Mesothelial cell of epicardium (in vitro differentiated cells): ENCODE data around the gene DTNB. TPM values are rescaled to one million over a fixed set of nuclear protein-coding genes. Genes with fewer than 3 reads are reported as not detected.
A peak's percentile ranks its signal among the peaks of the same experiment; 100 is the strongest.

Experiments used
- DNase-seq, 2 experiments: peaks; one replicate each; pipeline ENCODE4 v3.0.0; 2021; ENCODE audit warnings: low spot score in 2 of 2; ENCODE audit not compliant: unreplicated experiment in 2 of 2
- H3K27ac Mint-ChIP-seq: 2 replicates; pipeline ENCODE4 v1.8.0; 2021; ENCODE audit warnings: mixed read lengths
- H3K27me3 Mint-ChIP-seq: 2 replicates; pipeline ENCODE4 v1.8.0; 2021; ENCODE audit warnings: low read depth, mixed read lengths
- H3K36me3 Mint-ChIP-seq: 2 replicates; pipeline ENCODE4 v1.8.0; 2021; ENCODE audit warnings: mixed read lengths
- H3K4me1 Mint-ChIP-seq: 2 replicates; pipeline ENCODE4 v1.8.0; 2021; ENCODE audit warnings: mixed read lengths
- H3K4me3 Mint-ChIP-seq: 2 replicates; pipeline ENCODE4 v1.8.0; 2021; ENCODE audit warnings: mild to moderate bottlenecking, moderate library complexity, mixed read lengths
- H3K9me3 Mint-ChIP-seq: 2 replicates; pipeline ENCODE4 v1.8.0; 2021; ENCODE audit warnings: mixed read lengths
- total RNA-seq: library from RNA; stranded (reverse); gene quantifications from 3 replicates; pipeline ENCODE4 v1.2.1, GENCODE V29; 2021
- TF ChIP-seq, protein P1 (sequence below): fragments of 200-600 bp; sonication (generic); IDR thresholded peaks from one replicate; pipeline ENCODE4 v1.5.0; 2021; ENCODE audit warnings: antibody characterized with exemption; ENCODE audit not compliant: unreplicated experiment

DTNB gene
- total RNA-seq, 1 donor from 2014 or later = 36.3 TPM

DNA sequence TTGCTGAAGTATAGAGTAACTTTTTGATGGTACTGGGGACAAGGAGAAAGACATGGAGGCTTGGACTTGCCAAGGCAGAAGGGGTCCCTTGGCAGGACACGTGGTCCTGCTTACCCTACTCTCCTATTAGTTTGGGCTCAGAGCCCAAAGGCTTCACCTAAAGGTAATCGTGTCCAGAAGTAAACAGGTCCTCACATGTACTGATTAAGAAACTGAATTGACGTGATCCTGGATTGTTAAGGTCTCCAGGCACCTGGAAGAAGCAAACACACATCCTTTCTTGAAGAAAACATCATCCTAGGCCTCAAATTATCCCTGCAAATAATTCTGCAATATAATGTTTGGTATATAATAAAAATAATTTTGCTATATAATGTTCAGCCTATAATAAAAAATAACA is 50.0 kb downstream of the DTNB start:
- Mint-ChIP-seq H3K36me3 (peaks cover 37% of the 10 kb centered on the region), H3K4me3 (no peak overlapping the region), H3K27me3 (no peaks in the 10 kb centered on the region), H3K4me1 (peaks cover 19% of the 10 kb centered on the region), H3K27ac (no peak overlapping the region), H3K9me3 (no peaks in the 10 kb centered on the region)
- DNase-seq = no peak
- TF ChIP-seq, protein P1, sequence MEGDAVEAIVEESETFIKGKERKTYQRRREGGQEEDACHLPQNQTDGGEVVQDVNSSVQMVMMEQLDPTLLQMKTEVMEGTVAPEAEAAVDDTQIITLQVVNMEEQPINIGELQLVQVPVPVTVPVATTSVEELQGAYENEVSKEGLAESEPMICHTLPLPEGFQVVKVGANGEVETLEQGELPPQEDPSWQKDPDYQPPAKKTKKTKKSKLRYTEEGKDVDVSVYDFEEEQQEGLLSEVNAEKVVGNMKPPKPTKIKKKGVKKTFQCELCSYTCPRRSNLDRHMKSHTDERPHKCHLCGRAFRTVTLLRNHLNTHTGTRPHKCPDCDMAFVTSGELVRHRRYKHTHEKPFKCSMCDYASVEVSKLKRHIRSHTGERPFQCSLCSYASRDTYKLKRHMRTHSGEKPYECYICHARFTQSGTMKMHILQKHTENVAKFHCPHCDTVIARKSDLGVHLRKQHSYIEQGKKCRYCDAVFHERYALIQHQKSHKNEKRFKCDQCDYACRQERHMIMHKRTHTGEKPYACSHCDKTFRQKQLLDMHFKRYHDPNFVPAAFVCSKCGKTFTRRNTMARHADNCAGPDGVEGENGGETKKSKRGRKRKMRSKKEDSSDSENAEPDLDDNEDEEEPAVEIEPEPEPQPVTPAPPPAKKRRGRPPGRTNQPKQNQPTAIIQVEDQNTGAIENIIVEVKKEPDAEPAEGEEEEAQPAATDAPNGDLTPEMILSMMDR = no peak

DNA sequence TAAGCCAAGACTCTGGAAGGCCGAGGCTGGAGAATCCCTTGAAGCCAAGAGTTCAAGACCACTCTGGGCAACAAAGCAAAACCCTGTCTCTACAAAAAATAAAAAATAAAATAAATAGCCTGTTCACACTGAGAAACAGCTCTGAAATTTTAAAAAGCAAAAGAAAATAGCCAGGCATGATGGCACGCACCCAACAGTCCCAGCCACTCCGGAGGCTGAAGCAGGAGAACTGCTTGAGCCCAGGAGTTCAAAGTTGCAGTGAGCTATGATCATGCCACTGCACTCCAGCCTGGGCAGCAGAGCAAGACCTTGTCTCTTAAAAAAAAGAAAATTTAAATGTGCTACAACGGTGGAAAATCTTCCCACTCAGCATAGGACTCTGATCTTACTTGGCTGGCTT is 52.7 kb downstream of the DTNB start:
- TF ChIP-seq, protein P1 = no peak
- H3K27me3 Mint-ChIP-seq = no peaks in the 10 kb centered on the region
- no peak for DNase-seq
- H3K4me1 Mint-ChIP-seq = peaks cover 33% of the 10 kb centered on the region
- no peak overlapping the region for H3K27ac Mint-ChIP-seq
- H3K36me3 Mint-ChIP-seq = peaks cover 19% of the 10 kb centered on the region
- H3K9me3 Mint-ChIP-seq = no peaks in the 10 kb centered on the region
- H3K4me3 Mint-ChIP-seq = no peak overlapping the region

DNA sequence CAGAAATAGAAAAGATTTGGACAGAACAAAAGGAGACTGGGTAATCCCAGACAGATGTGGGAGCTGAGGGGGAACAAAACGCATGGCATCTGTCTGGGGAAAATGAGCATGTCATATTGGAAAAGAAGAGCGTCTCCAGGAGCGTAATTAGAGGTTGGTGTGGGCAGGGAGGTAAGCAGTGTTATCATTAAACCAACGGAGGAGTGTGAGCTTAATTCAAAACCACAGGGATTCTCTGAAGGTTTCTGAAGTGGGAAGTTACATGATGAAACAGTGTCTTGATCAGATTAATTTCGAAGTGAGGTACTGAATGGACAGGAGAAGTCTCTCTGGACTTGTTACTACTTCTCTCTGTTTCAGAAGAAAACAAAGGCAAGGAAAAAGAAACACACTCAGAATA is 53.3 kb downstream of the DTNB start:
- Mint-ChIP-seq H3K27ac (peak overlapping the region; percentile 89), H3K27me3 (no peaks in the 10 kb centered on the region), H3K4me1 (peaks cover 37% of the 10 kb centered on the region), H3K36me3 (peaks cover 15% of the 10 kb centered on the region), H3K4me3 (no peak overlapping the region), H3K9me3 (no peaks in the 10 kb centered on the region)
- DNase-seq = no peak
- TF ChIP-seq, protein P1 = no peak

DNA sequence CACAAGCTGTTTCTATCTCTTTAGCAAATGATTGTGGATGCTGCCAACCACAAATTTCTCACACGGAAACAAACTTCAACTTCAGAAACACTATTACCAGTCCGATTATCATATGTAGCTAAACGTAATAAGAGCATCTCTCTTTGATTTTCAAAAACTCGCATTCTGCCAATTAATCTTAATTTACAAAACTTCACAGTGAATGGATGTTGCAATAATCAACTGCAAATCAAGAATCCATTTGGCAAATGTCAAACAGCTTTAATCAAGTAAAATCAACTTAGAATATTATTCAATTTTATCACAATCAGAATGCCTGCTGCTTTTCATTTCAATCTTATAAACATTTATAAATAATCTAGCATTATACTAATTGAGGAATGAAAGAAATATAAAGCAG is 54.2 kb downstream of the DTNB start:
- Mint-ChIP-seq H3K9me3 (no peaks in the 10 kb centered on the region), H3K36me3 (peaks cover 14% of the 10 kb centered on the region)

DNA sequence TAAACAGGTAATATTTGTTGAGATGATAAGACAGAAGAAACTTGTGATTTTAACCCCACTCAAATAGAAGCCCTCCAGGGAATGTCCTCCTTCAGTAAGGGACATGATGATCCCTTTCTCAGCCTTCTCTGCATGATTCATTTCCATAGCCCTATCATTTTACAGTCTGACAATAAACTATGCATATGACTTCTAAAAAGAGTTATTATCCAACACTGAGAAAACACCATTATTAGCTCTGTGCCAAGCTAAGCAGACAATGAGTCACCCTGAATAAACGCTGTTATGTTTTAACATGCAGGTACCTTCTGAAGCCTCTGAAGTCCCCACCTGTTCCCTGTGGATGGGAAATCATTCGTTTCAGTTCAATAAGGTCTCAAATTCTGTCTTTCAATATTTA is 54.7 kb downstream of the DTNB start:
- TF ChIP-seq, protein P1 = no peak
- no peak for DNase-seq
- peak overlapping the region; percentile 86 for H3K27ac Mint-ChIP-seq
- H3K4me3 Mint-ChIP-seq = no peak overlapping the region
- peaks cover 15% of the 10 kb centered on the region for H3K36me3 Mint-ChIP-seq
- peaks cover 37% of the 10 kb centered on the region for H3K4me1 Mint-ChIP-seq
- H3K27me3 Mint-ChIP-seq = no peaks in the 10 kb centered on the region
- no peaks in the 10 kb centered on the region for H3K9me3 Mint-ChIP-seq

More for the DNA sequence above, 54.2 kb downstream of the DTNB start:
- TF ChIP-seq, protein P1 = no peak
- Mint-ChIP-seq H3K27ac (peak overlapping the region; percentile 86), H3K4me1 (peaks cover 37% of the 10 kb centered on the region), H3K27me3 (no peaks in the 10 kb centered on the region), H3K4me3 (no peak overlapping the region)
- DNase-seq = no peak
